Myocyte (in vitro differentiated cells): ENCODE measurements around the gene ZBTB46. TPM values are rescaled to one million over a fixed set of nuclear protein-coding genes. Genes with fewer than 3 reads are reported as not detected.

Experiments
- DNase-seq: peaks from one replicate; pipeline ENCODE4 v3.0.0-alpha.2; 2012; ENCODE audit warnings: low read depth
- total RNA-seq: library from RNA; depleted of rRNA; stranded (reverse); fragments of >200 nt; gene quantifications from 2 replicates; pipeline ENCODE4 v1.2.3, GENCODE V29; 2014

ZBTB46 gene
- total RNA-seq, 1 donor from 2014 or later: 19.6 TPM

DNA sequence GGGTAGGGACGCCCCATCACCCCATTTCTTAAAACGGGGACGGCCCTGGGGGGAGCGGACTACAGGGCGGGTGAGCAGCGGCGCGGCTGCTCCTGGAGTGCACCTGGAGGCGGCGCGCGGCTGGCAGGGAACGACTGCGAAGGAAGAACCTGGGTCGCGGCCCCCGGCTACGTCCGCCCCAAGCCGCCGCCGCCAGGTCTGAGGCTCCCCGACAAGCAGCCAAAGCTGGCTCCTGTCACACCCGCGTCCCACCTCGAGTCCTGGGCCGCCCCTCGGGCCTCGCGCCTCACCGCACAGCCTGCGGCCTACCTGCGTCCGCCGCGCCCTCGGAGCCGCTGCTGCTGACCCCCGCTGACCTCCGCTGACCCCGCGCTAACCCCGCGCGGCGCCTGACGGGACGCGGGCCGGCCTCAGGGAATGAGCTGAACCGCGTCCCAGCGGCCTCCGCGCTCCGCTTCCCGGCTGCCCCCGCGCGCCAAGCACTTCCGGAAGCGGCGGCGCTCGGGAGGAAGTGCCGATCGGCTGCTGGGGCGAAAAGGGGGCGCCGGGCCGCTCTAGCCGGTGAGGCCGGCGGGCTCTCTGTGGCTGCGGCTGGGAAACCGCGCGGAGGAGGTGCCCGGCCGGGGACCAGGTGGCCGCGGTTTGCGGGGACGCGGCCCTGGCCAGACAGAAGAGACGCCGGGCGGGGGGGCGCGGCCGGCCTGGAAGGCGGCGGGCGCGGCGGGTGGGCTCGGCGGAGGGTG is 123.3 kb downstream of the ZBTB46 start, which contains the start of the genes ARFRP1 and ZGPAT:
Gene ARFRP1, minus strand, starts transcription at position 419 of the 743 bp plus-strand sequence. CDS start 885 bp downstream, outside the sequence.
Gene ZGPAT, plus strand, starts transcription at position 482 of the 743 bp plus-strand sequence. CDS start 542 bp downstream, outside the sequence.
- DNase-seq: peak; percentile 88

- DNase-seq: no peak
Observed at GRCh38 chr20:63706852-63707557, 124.1 kb downstream of the ZBTB46 start.

- no peak for DNase-seq
Observed at GRCh38 chr20:63706027-63706695, 124.9 kb downstream of the ZBTB46 start.

GRCh38 chr20:63705232-63706026 is 125.6 kb downstream of the ZBTB46 start:
- no peak for DNase-seq

DNA sequence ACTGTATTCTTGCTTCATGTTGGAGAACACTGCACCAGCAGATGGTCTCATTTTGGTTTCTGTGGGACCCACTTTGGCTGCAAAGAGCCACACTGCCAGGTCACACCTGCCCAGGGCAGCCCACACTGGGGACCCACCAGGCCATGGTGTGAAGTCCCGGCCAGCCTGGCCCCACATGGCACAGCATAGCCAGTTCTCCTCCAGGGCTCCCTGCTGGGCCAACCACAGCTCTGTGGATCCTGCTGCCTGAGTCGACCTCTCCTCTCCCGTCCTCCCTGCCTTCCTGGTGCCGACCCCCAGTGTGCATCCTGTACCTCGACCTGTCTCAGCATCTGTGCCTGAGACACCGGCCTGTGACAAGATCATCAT is 126.3 kb downstream of the ZBTB46 start:
- no peak for DNase-seq

DNA sequence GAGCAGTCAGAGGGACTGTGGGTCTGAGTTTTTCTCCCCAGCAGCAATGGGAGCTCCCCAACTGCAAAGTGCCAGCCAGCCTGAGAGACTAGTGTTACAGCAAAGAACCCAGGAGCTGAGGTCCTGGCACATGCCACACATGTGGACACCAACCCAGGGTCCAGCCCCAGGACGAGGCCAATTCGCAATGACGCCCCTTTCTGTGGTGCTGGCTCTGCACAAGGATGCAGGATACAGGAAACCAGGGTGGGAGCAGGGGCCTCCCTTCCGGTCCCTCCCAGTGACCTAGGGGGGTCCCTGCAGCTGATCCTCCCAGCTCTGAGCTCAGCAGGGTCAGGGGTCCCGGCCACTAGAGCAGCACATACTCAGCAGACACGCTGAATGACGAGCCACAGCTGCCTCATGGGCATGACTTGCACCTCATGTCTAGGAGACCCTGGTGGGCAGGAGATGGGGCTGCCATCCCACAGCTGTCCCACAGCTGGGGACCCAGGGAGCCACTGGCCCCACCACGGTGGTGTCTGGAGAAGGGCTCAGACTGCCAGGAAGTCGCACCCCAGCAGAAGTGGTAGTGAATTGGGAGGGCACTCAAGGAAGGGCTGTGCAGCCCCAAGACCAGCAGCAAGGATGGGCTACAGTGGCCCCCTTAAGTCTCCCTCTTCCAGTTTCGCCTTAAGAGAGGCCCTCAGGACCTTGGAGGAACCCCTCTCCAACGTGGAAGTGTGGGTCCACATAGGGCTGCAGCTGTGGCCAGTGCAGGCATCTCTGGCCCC is 126.9 kb downstream of the ZBTB46 start:
- no peak for DNase-seq

- DNase-seq: no peak
Observed at GRCh38 chr20:63703471-63703975, 127.5 kb downstream of the ZBTB46 start.

DNA sequence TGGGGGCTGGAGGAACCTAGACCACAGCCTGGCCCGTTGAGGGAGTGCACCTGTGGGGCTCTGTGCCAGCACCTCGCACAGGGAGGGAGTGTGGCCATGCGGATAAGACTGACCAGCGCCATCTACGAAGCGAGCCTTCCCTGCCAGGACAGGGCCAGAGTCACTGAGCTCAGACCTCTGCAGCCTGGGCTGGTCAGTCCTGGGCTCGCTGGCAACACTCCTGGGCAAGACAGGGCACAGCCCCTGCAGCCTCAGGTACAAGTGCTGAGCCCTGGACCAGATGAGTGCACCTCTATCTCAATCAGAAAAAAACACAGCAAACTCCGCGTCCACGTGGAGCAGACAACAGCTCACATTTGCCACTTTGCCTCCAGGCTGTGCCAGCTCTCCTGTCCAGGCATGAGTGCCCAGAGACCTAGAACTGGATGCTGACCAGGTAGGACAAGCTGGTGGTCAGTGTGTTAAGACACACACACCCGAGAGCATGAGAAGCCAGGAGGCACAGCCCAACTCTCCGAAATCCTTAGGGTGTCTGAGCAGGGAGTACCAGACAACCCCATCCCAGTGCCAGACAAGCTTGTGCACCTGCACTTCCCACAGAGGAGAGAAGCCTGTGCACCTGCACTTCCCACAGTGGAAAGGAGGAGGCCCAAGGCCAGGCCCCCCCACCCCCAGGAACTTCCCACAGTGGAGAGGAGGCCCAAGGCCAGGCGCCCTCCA is 128.2 kb downstream of the ZBTB46 start:
- DNase-seq: no peak

- no peak for DNase-seq
Observed at GRCh38 chr20:63702036-63702665, 128.9 kb downstream of the ZBTB46 start.

DNA sequence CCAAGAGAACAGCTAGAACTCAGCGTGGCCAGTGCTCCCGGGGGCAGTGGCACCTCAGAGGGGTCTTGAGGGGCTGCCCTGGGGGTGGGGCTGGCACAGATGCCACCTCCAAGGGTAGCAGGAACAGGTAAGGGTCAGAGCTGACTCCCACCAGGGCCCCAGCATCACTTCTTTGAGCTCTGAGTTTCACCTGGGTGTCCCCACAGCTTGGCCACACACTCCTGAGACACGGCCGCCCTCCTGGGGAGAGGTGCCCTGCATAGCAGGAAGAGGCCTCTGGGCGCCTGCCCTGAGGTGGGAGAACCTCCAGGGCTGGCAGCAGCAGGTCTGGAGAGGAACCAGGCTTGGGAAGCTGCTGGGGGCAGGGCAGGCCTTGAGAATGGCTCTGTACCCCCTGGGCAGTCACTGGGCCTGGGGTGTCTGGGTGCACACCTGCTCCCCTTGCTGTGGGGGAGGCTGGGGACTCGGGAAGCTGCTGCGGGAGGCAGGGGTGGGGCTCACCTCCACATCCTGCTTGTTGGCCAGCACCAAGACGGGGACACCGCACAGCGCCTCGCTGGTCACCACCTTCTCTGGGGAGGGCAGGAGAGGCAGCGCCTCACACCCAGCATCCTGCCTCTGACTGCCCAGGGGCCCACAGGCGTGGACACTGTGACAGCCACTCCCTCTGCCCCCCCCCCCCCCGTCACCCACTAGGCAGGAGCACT is 129.6 kb downstream of the ZBTB46 start:
- DNase-seq: no peak

DNA sequence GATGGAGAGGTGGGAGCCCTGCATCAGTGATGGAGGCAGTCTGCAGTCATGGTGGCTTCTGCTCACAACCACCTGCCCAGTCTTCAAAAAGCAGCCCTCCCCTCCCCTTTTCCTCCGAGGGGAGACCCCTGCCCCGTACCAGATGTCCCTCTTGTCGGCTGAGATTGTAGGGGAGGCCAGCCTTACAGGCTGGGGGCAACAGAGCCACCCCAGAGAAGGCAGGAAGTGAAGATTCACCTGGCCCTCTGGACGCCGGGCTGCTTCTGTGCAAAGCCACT is 130.1 kb downstream of the ZBTB46 start:
- DNase-seq: no peak

DNA sequence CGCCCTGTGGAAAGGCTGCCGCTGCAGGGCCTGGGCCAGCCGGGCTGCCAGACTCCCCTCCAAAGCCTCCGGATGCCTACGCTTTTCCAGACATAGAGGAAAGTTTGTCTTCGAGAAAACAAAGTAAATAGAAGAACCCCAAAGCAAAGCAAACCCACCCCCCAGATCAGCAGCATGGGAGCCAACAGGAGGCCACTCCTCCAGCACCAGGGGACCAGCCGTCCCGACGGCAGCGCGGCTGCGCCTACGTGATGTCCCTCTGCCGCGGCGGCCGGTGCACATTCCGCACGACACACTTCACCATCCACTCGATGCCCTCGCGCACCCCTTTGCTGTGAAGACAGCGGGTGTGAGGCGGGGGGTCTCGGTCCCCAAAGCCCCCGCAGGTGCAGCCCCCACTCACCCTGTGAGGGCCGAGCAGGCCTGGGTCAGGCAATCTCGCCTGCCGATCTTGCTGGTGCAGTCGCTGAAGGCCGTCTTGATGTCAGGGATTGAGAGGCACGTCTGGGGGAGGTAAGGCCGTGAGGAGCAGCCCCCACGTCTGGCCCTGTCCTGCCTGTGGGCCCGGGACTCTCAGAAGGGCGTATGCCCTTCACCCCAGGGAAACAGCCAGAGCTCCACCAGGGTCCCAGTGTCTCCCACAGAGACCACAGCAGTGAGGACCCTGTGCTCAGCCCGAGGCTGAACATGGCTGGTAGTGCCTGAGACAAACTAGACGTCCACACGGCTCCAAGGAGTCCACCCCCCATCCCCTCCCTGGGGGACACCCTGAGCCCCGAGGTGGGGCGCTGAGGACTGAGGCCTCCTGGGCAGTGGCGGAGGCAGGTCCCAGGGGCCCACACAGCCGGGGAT is 130.6 kb downstream of the ZBTB46 start:
- no peak for DNase-seq

GRCh38 chr20:63699466-63700198 is 131.4 kb downstream of the ZBTB46 start:
- no peak for DNase-seq

GRCh38 chr20:63698739-63699465 is 132.2 kb downstream of the ZBTB46 start:
- peak; percentile 91 for DNase-seq

- DNase-seq: no peak
Observed at GRCh38 chr20:63697868-63698545, 133.1 kb downstream of the ZBTB46 start.
